ENCODE data around the gene MDFI.

DNA sequence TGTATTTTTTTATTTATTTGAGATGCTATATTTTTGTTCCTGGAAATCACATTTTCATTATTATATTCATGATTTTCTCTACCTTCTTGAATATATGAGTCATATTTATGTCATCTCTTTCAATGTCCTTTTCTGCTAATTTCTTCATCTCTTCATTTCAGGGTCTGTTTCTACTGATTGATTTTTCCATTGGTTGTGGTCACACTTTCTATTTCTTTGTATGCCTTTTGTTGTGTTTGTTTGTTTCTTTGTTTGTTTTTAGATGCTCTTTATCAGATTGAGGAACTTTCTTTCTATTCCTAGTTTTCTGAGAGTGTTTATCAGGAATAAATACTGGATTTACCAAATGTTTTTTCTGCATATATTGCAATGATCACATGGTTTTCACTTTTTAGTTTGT lies 16.9 kb upstream of the MDFI start:
- TF ChIP-seq POLR2A (IDR thresholded peaks at IDR 0.05; ENCODE audit: low read length) (no peak), GATA1 (IDR thresholded peaks at IDR 0.05; ENCODE audit: low read depth, low read length) (no peak)
